Measurements from ENCODE around the gene STX4.
"Not testable (repeated sequence)": the region's sequence is repeated elsewhere in the genome, so short reads cannot be mapped to it uniquely, and the experiment has no call there.

Gene STX4

GRCh38 chr16:31009894-31010584 is 23.3 kb upstream of the STX4 start:
- Histone ChIP-seq H3K27me3 (peaks cover 72% of the 10 kb centered on the region), H3K36me3 (no peaks in the 10 kb centered on the region), H3K27ac (no peak overlapping the region), H3K4me3 (ENCODE audit: low read depth in 1 of 2, low read length in 1 of 2) (no peak overlapping the region), H3K9me3 (no peaks in the 10 kb centered on the region), H3K4me1 (ENCODE audit: control insufficient read depth in 1 of 2, insufficient read depth in 1 of 2, low read depth in 1 of 2, low read length in 1 of 2) (no peaks in the 10 kb centered on the region)
- no peak for TF ChIP-seq CTCF (IDR thresholded peaks at IDR 0.05)

GRCh38 chr16:31010585-31011325 is 22.6 kb upstream of the STX4 start, which contains the start of gene STX1B:
Gene STX1B (minus strand): TSS chr16:31010638. CDS start chr16:31010396, 242 bp downstream.
- no peak within 1 kb of the TSS for H3K27ac ChIP-seq

GRCh38 chr16:31011815-31012214 is 21.5 kb upstream of the STX4 start:
- not testable (repeated sequence) for H3K4me1 ChIP-seq (ENCODE audit: control insufficient read depth in 1 of 2, insufficient read depth in 1 of 2, low read depth in 1 of 2, low read length in 1 of 2); H3K27ac ChIP-seq; H3K4me3 ChIP-seq (ENCODE audit: low read depth in 1 of 2, low read length in 1 of 2); H3K36me3 ChIP-seq; H3K9me3 ChIP-seq
- peaks cover 55% of the 10 kb centered on the region for H3K27me3 ChIP-seq

More at GRCh38 chr16:31010585-31011325, 22.6 kb upstream of the STX4 start, which contains the start of gene STX1B:
- Histone ChIP-seq H3K27me3 (peaks cover 66% of the 10 kb centered on the region), H3K9me3 (no peaks in the 10 kb centered on the region), H3K36me3 (no peaks in the 10 kb centered on the region), H3K4me3 (ENCODE audit: low read depth in 1 of 2, low read length in 1 of 2) (no peak within 1 kb of the TSS), H3K4me1 (ENCODE audit: control insufficient read depth in 1 of 2, insufficient read depth in 1 of 2, low read depth in 1 of 2, low read length in 1 of 2) (no peaks in the 10 kb centered on the region)
- TF ChIP-seq CTCF (IDR thresholded peaks at IDR 0.05) = no peak

GRCh38 chr16:31013292-31013691 is 20.1 kb upstream of the STX4 start:
- not testable (repeated sequence) for H3K36me3 ChIP-seq; H3K4me1 ChIP-seq (ENCODE audit: control insufficient read depth in 1 of 2, insufficient read depth in 1 of 2, low read depth in 1 of 2, low read length in 1 of 2); H3K4me3 ChIP-seq (ENCODE audit: low read depth in 1 of 2, low read length in 1 of 2); H3K9me3 ChIP-seq
- Histone ChIP-seq H3K27ac (peak overlapping the region; percentile 63), H3K27me3 (peaks cover 41% of the 10 kb centered on the region)

GRCh38 chr16:31016018-31016417 is 17.3 kb upstream of the STX4 start:
- no peak overlapping the region for H3K4me3 ChIP-seq (ENCODE audit: low read depth in 1 of 2, low read length in 1 of 2)
- H3K9me3 ChIP-seq = no peaks in the 10 kb centered on the region
- no peaks in the 10 kb centered on the region for H3K4me1 ChIP-seq (ENCODE audit: control insufficient read depth in 1 of 2, insufficient read depth in 1 of 2, low read depth in 1 of 2, low read length in 1 of 2)
- H3K27me3 ChIP-seq = peaks cover 13% of the 10 kb centered on the region
- TF ChIP-seq CTCF (IDR thresholded peaks at IDR 0.05) = no peak
- no peak overlapping the region for H3K27ac ChIP-seq
- no peaks in the 10 kb centered on the region for H3K36me3 ChIP-seq

GRCh38 chr16:31017756-31018155 is 15.6 kb upstream of the STX4 start:
- H3K36me3 ChIP-seq; H3K4me1 ChIP-seq (ENCODE audit: control insufficient read depth in 1 of 2, insufficient read depth in 1 of 2, low read depth in 1 of 2, low read length in 1 of 2); H3K9me3 ChIP-seq: not testable (repeated sequence)

GRCh38 chr16:31020536-31020935 is 12.8 kb upstream of the STX4 start:
- Histone ChIP-seq H3K4me3 (ENCODE audit: low read depth in 1 of 2, low read length in 1 of 2) (no peak overlapping the region), H3K4me1 (ENCODE audit: control insufficient read depth in 1 of 2, insufficient read depth in 1 of 2, low read depth in 1 of 2, low read length in 1 of 2) (peaks cover 0 to 5% of the 10 kb centered on the region in 2 experiments), H3K9me3 (no peaks in the 10 kb centered on the region), H3K27ac (no peak overlapping the region), H3K27me3 (no peaks in the 10 kb centered on the region), H3K36me3 (no peaks in the 10 kb centered on the region)
- no peak for TF ChIP-seq CTCF (IDR thresholded peaks at IDR 0.05)

More at GRCh38 chr16:31017756-31018155, 15.6 kb upstream of the STX4 start:
- H3K27ac ChIP-seq; H3K4me3 ChIP-seq (ENCODE audit: low read depth in 1 of 2, low read length in 1 of 2); H3K27me3 ChIP-seq: not testable (repeated sequence)
